HCT116 (cell line): Measurements from ENCODE around the gene OR8D2. TPM values are rescaled to one million over a fixed set of nuclear protein-coding genes. Genes with fewer than 3 reads are reported as not detected.

Experiments
- ATAC-seq: fragments of 200-7000 bp; cut with Tn5 transposase; 2 replicates; pipeline ENCODE4 v1.9.1; 2020; ENCODE audit warnings: mild to moderate bottlenecking, moderate library complexity
- BruUV-seq: library from RNA; stranded (reverse); fragments of 400-500 nt; replicated peaks from 2 replicates; lab custom pipeline; 2021; lab: Mats Ljungman, UMichigan
- CTCF ChIA-PET: fragments of 300-600 bp; sonication (Branson Sonifier 250); formaldehyde crosslinking; loops from one replicate; lab custom pipeline; 2021; ENCODE audit warnings: antibody characterized with exemption; lab: Charles Lee
- POLR2A ChIA-PET: fragments of 300-600, 350-600 bp; sonication (Branson Sonifier 250); formaldehyde crosslinking; loops from one replicate; lab custom pipeline; 2021; ENCODE audit warnings: antibody characterized with exemption; lab: Charles Lee
- RAD21 ChIA-PET, 2 experiments: fragments of 300-600 bp; sonication (Branson Sonifier 250); formaldehyde crosslinking; loops; one replicate each; lab custom pipeline; 2023; ENCODE audit warnings: low total read pairs in 2 of 2; ENCODE audit not compliant: uncharacterized antibody in 2 of 2, unreplicated experiment in 2 of 2, low non-redundant PET in 1 of 2; lab: Charles Lee
- DNase-seq: peaks from one replicate; pipeline ENCODE4 v3.0.0-alpha.2; 2010; ENCODE audit warnings: low read depth, low spot score
- H2AFZ ChIP-seq: fragments of 200-600 bp; shearing (Covaris generic), sonication (generic); 2 replicates; pipeline ENCODE4 v1.6.1; 2017; ENCODE audit warnings: low read depth, mixed run types, mixed read lengths, antibody characterized with exemption, low read length; ENCODE audit not compliant: poor library complexity, severe bottlenecking
- H3K27ac ChIP-seq: 2 replicates; pipeline ENCODE4 v1.5.1; 2012; ENCODE audit warnings: low read depth, low read length
- H3K27me3 ChIP-seq: fragments of 200-600 bp; sonication (generic); 2 replicates; pipeline ENCODE4 v1.6.1; 2016; ENCODE audit warnings: mixed run types, low read length, mixed read lengths; ENCODE audit not compliant: insufficient read depth
- H3K36me3 ChIP-seq, 2 experiments: fragments of 200-500 bp in 1 of 2; fragments of 200-600 bp in 1 of 2; sonication (Bioruptor generic) in 1 of 2; sonication (generic) in 1 of 2; 2 replicates each; pipeline versions ENCODE4 v1.5.1 to v1.6.1; 2014 to 2016; ENCODE audit warnings: low read length in 2 of 2, inconsistent platforms in 1 of 2, mixed read lengths in 1 of 2, mixed run types in 1 of 2; ENCODE audit not compliant: insufficient read depth in 2 of 2, control insufficient read depth in 1 of 2
- H3K4me1 ChIP-seq, 2 experiments: fragments of 200-600 bp in 1 of 2; sonication (generic) in 1 of 2; 2 replicates each; pipeline versions ENCODE4 v1.5.1 to v1.6.1; 2012 to 2017; ENCODE audit warnings: low read length in 2 of 2, inconsistent platforms in 1 of 2, mild to moderate bottlenecking in 1 of 2, mixed read lengths in 1 of 2, mixed run types in 1 of 2, moderate library complexity in 1 of 2; ENCODE audit not compliant: insufficient read depth in 2 of 2, control insufficient read depth in 1 of 2
- H3K4me2 ChIP-seq: fragments of 200-600 bp; sonication (generic); 2 replicates; pipeline ENCODE4 v1.6.1; 2017; ENCODE audit warnings: mixed run types, low read length, mixed read lengths
- H3K4me3 ChIP-seq, 2 experiments: fragments of 200-600 bp in 1 of 2; sonication (generic) in 1 of 2; replicated peaks in 1 of 2; 2 replicates each; pipeline ENCODE4 v1.5.1; 2011 to 2016; ENCODE audit warnings: low read length in 2 of 2, control low read depth in 1 of 2, low read depth in 1 of 2, mild to moderate bottlenecking in 1 of 2, mixed read lengths in 1 of 2, mixed run types in 1 of 2
- H3K79me2 ChIP-seq: fragments of 200-600 bp; sonication (generic); 2 replicates; pipeline ENCODE4 v1.6.1; 2017; ENCODE audit warnings: mild to moderate bottlenecking, mixed run types, low read length, moderate library complexity, mixed read lengths; ENCODE audit not compliant: insufficient read depth
- H3K9ac ChIP-seq: fragments of 200-600 bp; sonication (generic); 2 replicates; pipeline ENCODE4 v1.6.1; 2016; ENCODE audit warnings: low read length, mixed read lengths
- H3K9me2 ChIP-seq: fragments of 200-600 bp; sonication (generic), shearing (Covaris generic); 2 replicates; pipeline ENCODE4 v1.6.1; 2017; ENCODE audit warnings: mixed run types, mild to moderate bottlenecking, moderate library complexity; ENCODE audit not compliant: insufficient read depth
- H3K9me3 ChIP-seq, 2 experiments: fragments of 200-500 bp in 1 of 2; fragments of 200-600 bp in 1 of 2; sonication (Bioruptor generic) in 1 of 2; sonication (generic) in 1 of 2; 2 replicates each; pipeline ENCODE4 v1.6.1; 2014 to 2017; ENCODE audit warnings: low read length in 2 of 2, mixed read lengths in 2 of 2, inconsistent platforms in 1 of 2, low read depth in 1 of 2, mild to moderate bottlenecking in 1 of 2, mixed run types in 1 of 2, moderate library complexity in 1 of 2; ENCODE audit not compliant: control insufficient read depth in 1 of 2, insufficient read depth in 1 of 2
- H4K20me1 ChIP-seq: fragments of 200-600 bp; sonication (generic), shearing (Covaris generic); 2 replicates; pipeline ENCODE4 v1.6.1; 2017; ENCODE audit warnings: mixed run types, mild to moderate bottlenecking, moderate library complexity; ENCODE audit not compliant: insufficient read depth
- CBX3 ChIP-seq: IDR thresholded peaks from 2 replicates; pipeline ENCODE4 v1.6.1; 2012; ENCODE audit warnings: low read depth
- CEBPB ChIP-seq: IDR thresholded peaks from 2 replicates; pipeline ENCODE4 v1.6.1; 2012; ENCODE audit warnings: low read depth
- ELF1 ChIP-seq: IDR thresholded peaks from 2 replicates; pipeline ENCODE4 v1.6.1; 2012; ENCODE audit warnings: low read depth, borderline replicate concordance
- EZH2phosphoT487 ChIP-seq: fragments of 200-600 bp; IDR thresholded peaks from 2 replicates; pipeline ENCODE4 v1.6.1; 2018; ENCODE audit warnings: antibody characterized with exemption, borderline replicate concordance
- FOSL1 ChIP-seq: IDR thresholded peaks from 2 replicates; pipeline ENCODE4 v1.6.1; 2012; ENCODE audit warnings: low read depth
- JUND ChIP-seq: IDR thresholded peaks from 2 replicates; pipeline ENCODE4 v1.6.1; 2012
- POLR2A ChIP-seq: IDR thresholded peaks from 2 replicates; pipeline ENCODE4 v1.7.0; 2011; ENCODE audit warnings: borderline replicate concordance; ENCODE audit not compliant: insufficient read depth, insufficient read length; ENCODE audit errors: extremely low read depth
- POLR2AphosphoS5 ChIP-seq: IDR thresholded peaks from 2 replicates; pipeline ENCODE4 v1.6.1; 2011; ENCODE audit warnings: mild to moderate bottlenecking, low read depth, low read length, moderate library complexity
- RAD21 ChIP-seq: IDR thresholded peaks from 2 replicates; pipeline ENCODE4 v1.6.1; 2012; ENCODE audit warnings: low read depth, mild to moderate bottlenecking
- SIN3A ChIP-seq: IDR thresholded peaks from 2 replicates; pipeline ENCODE4 v1.6.1; 2012; ENCODE audit warnings: low read depth
- SRF ChIP-seq: IDR thresholded peaks from 2 replicates; pipeline ENCODE4 v1.6.1; 2012; ENCODE audit warnings: low read depth
- TCF7L2 ChIP-seq: IDR thresholded peaks from 2 replicates; pipeline ENCODE4 v1.7.0; 2011; ENCODE audit warnings: borderline replicate concordance, inconsistent platforms; ENCODE audit not compliant: insufficient read depth, insufficient read length; ENCODE audit errors: extremely low read depth
- YY1 ChIP-seq: IDR thresholded peaks from 2 replicates; pipeline ENCODE4 v1.6.1; 2011; ENCODE audit warnings: low read length, low read depth, moderate library complexity, mild to moderate bottlenecking; ENCODE audit not compliant: insufficient replicate concordance; ENCODE audit errors: extremely low read depth
- ZFX ChIP-seq: fragments of 450-650 bp; IDR thresholded peaks from 2 replicates; pipeline ENCODE4 v1.6.1; 2017
- ZNF274 ChIP-seq: fragments of 200-500 bp; sonication (Bioruptor generic); IDR thresholded peaks from 2 replicates; pipeline ENCODE4 v1.6.1; 2014; ENCODE audit warnings: mild to moderate bottlenecking, low read depth, low read length, inconsistent platforms
- intact Hi-C: fragments of 100-400 bp; cut with micrococcal nuclease; formaldehyde crosslinking; loops from 2 replicates; pipeline ENCODE4 v1.10.0; 2022
- total RNA-seq: library from RNA; stranded (reverse); gene quantifications from one replicate; pipeline ENCODE4 v1.2.1, GENCODE V29; 2021; ENCODE audit not compliant: unreplicated experiment
- TF ChIP-seq, protein P1 (sequence below): IDR thresholded peaks from 2 replicates; pipeline ENCODE4 v1.6.1; 2012; ENCODE audit warnings: low read depth
- TF ChIP-seq, protein P2 (sequence below): IDR thresholded peaks from 2 replicates; pipeline ENCODE4 v1.6.1; 2012
- TF ChIP-seq, protein P3 (sequence below), 3 experiments: fragments of 200-600 bp in 1 of 3; sonication (generic) in 1 of 3; IDR thresholded peaks in 2 of 3; conservative IDR thresholded peaks in 1 of 3; 2 replicates each; pipeline ENCODE4 v1.5.1; 2012 to 2017; ENCODE audit warnings: low read depth in 2 of 3, low read length in 2 of 3, antibody characterized with exemption in 1 of 3, borderline replicate concordance in 1 of 3, control low read depth in 1 of 3, mild to moderate bottlenecking in 1 of 3, mixed read lengths in 1 of 3, mixed run types in 1 of 3, moderate library complexity in 1 of 3; ENCODE audit not compliant: insufficient read depth in 1 of 3
- TF ChIP-seq, protein P4 (sequence below): IDR thresholded peaks from 2 replicates; pipeline ENCODE4 v1.6.1; 2011; ENCODE audit warnings: mild to moderate bottlenecking, low read length, moderate library complexity; ENCODE audit not compliant: insufficient replicate concordance; ENCODE audit errors: extremely low read depth

OR8D2 gene
- total RNA-seq, 1 experiment from 2014 or later: not detected

DNA sequence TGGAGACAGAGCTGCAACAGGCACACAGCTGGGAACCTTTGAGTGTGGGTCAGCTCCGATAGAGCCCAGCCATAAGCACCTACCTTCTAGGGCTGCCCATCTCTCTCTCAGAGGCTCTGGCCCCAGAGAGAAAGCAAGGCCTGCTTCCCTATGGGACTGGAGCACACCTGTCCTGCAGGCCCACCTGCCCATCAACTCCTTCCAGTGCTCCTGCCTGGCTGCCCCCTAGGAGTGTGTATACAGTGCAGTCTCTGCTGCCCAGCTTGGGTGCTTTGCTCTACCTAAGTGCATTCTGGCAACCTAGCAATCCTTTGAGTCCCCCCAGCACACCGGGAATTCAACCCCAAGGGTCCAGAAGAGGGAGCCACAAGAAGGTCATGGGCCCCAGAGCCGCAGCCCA is 42.8 kb downstream of the OR8D2 start:
- DNase-seq: no peak
- Histone ChIP-seq H4K20me1 (no peaks in the 10 kb centered on the region), H3K9me2 (no peaks in the 10 kb centered on the region), H3K79me2 (no peaks in the 10 kb centered on the region), H3K27me3 (no peaks in the 10 kb centered on the region), H3K9me3 (no peaks in the 10 kb centered on the region), H3K36me3 (no peaks in the 10 kb centered on the region), H3K4me2 (no peak overlapping the region), H2AFZ (no peak overlapping the region), H3K27ac (no peak overlapping the region), H3K4me1 (no peaks in the 10 kb centered on the region), H3K4me3 (no peak overlapping the region), H3K9ac (no peak overlapping the region)
- ChIA-PET POLR2A (no interaction called here), RAD21 (no interaction called here), CTCF (interaction anchor here (1.0 to 2.0 kb wide), 2 partner anchors 206 to 207 kb away, joined by 5 to 11 read pairs; no protein-coding TSS in a partner anchor)
- intact Hi-C loops: no loop called here
- BruUV-seq: no TSS peak
- ATAC-seq: no peak
- TF ChIP-seq JUND: no peak
- TF ChIP-seq, protein P1, sequence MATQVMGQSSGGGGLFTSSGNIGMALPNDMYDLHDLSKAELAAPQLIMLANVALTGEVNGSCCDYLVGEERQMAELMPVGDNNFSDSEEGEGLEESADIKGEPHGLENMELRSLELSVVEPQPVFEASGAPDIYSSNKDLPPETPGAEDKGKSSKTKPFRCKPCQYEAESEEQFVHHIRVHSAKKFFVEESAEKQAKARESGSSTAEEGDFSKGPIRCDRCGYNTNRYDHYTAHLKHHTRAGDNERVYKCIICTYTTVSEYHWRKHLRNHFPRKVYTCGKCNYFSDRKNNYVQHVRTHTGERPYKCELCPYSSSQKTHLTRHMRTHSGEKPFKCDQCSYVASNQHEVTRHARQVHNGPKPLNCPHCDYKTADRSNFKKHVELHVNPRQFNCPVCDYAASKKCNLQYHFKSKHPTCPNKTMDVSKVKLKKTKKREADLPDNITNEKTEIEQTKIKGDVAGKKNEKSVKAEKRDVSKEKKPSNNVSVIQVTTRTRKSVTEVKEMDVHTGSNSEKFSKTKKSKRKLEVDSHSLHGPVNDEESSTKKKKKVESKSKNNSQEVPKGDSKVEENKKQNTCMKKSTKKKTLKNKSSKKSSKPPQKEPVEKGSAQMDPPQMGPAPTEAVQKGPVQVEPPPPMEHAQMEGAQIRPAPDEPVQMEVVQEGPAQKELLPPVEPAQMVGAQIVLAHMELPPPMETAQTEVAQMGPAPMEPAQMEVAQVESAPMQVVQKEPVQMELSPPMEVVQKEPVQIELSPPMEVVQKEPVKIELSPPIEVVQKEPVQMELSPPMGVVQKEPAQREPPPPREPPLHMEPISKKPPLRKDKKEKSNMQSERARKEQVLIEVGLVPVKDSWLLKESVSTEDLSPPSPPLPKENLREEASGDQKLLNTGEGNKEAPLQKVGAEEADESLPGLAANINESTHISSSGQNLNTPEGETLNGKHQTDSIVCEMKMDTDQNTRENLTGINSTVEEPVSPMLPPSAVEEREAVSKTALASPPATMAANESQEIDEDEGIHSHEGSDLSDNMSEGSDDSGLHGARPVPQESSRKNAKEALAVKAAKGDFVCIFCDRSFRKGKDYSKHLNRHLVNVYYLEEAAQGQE: no peak
- TF ChIP-seq, protein P2, sequence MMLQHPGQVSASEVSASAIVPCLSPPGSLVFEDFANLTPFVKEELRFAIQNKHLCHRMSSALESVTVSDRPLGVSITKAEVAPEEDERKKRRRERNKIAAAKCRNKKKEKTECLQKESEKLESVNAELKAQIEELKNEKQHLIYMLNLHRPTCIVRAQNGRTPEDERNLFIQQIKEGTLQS: no peak
- TF ChIP-seq YY1: no peak
- no peak for TF ChIP-seq CEBPB
- TF ChIP-seq POLR2AphosphoS5: no peak
- no peak for TF ChIP-seq SRF
- no peak for TF ChIP-seq ZNF274
- TF ChIP-seq ZFX: no peak
- no peak for TF ChIP-seq RAD21
- TF ChIP-seq CBX3: no peak
- no peak for TF ChIP-seq ELF1
- no peak for TF ChIP-seq POLR2A
- no peak for TF ChIP-seq TCF7L2
- TF ChIP-seq, protein P3, sequence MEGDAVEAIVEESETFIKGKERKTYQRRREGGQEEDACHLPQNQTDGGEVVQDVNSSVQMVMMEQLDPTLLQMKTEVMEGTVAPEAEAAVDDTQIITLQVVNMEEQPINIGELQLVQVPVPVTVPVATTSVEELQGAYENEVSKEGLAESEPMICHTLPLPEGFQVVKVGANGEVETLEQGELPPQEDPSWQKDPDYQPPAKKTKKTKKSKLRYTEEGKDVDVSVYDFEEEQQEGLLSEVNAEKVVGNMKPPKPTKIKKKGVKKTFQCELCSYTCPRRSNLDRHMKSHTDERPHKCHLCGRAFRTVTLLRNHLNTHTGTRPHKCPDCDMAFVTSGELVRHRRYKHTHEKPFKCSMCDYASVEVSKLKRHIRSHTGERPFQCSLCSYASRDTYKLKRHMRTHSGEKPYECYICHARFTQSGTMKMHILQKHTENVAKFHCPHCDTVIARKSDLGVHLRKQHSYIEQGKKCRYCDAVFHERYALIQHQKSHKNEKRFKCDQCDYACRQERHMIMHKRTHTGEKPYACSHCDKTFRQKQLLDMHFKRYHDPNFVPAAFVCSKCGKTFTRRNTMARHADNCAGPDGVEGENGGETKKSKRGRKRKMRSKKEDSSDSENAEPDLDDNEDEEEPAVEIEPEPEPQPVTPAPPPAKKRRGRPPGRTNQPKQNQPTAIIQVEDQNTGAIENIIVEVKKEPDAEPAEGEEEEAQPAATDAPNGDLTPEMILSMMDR (IDR thresholded peaks at IDR 0.05 in 2 of 3, conservative IDR thresholded peaks at IDR 0.05 in 1 of 3; ENCODE audit: borderline replicate concordance in 1 of 3, insufficient read depth in 1 of 3, low read depth in 2 of 3, low read length in 2 of 3): no peak
- TF ChIP-seq, protein P4, sequence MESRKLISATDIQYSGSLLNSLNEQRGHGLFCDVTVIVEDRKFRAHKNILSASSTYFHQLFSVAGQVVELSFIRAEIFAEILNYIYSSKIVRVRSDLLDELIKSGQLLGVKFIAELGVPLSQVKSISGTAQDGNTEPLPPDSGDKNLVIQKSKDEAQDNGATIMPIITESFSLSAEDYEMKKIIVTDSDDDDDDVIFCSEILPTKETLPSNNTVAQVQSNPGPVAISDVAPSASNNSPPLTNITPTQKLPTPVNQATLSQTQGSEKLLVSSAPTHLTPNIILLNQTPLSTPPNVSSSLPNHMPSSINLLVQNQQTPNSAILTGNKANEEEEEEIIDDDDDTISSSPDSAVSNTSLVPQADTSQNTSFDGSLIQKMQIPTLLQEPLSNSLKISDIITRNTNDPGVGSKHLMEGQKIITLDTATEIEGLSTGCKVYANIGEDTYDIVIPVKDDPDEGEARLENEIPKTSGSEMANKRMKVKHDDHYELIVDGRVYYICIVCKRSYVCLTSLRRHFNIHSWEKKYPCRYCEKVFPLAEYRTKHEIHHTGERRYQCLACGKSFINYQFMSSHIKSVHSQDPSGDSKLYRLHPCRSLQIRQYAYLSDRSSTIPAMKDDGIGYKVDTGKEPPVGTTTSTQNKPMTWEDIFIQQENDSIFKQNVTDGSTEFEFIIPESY: no peak
- TF ChIP-seq FOSL1: no peak
- no peak for TF ChIP-seq EZH2phosphoT487
- TF ChIP-seq SIN3A: no peak
